Activated CD4-positive, alpha-beta T cell treated with anti-CD3 and anti-CD28 coated beads, Interleukin-10, Interleukin-2, amounts not matched to agents 100 ng/mL and 50 ng/mL, durations not matched to agents 16 hours and 8 hours (primary cell): ENCODE measurements around the gene SMAP2.
"Not testable (repeated sequence)": the region's sequence is repeated elsewhere in the genome, so short reads cannot be mapped to it uniquely, and the experiment has no call there.

ENCODE experiments used
- DNase-seq: peaks from one replicate; pipeline ENCODE4 v3.0.0-alpha.2; 2020

SMAP2 gene

DNA sequence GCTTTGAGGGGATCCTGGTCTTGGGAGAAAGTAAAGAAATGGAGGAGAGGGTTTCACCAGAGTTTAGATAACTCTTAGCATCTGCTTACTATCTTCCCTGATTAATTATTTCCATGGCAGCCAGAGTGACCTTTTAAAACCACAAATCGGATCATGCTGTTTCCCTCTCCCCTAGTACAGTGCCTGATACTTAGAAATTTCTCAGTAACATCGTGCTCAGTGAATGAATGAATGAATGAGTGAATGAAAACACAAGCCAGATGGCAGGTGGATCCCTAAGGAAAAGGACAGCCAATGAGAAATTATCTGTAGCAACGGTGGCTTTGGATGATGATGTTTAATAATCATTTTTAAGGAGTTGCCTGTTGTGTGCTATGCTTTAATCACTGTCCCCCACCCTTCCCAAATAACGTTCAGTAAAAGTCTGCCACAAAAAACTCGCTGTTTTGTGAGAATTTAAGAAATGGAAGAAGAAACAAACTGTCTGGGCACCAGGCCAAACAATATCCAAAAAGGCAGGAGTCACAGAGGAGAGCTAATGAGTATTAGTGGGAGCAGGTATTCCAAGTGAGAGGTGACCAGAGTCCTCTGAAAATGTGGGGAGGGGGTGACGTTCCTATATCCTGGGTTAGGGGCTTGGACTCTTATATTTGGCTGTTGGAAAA lies 737 bp upstream of the SMAP2 start:
- no peak for DNase-seq

DNA sequence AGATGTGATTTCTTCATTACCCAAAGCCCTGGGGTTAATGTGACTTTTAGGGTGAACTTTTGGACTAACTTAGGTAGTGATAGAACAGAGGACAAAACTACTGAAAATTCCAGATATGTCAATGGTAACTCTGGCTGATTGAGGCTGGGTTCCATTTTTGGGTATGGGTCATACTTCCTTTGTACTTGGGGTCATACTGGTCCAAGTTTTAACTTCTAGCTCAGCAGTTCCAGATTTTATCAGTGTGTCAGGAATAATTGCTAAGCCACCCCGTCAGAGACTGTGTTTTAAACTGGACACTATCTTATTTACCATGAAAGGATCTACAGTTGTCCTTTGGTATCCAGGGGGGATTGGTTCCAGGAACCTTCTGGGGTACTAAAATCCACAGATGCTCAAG lies 4.0 kb downstream of the SMAP2 start:
- no peak for DNase-seq

DNA sequence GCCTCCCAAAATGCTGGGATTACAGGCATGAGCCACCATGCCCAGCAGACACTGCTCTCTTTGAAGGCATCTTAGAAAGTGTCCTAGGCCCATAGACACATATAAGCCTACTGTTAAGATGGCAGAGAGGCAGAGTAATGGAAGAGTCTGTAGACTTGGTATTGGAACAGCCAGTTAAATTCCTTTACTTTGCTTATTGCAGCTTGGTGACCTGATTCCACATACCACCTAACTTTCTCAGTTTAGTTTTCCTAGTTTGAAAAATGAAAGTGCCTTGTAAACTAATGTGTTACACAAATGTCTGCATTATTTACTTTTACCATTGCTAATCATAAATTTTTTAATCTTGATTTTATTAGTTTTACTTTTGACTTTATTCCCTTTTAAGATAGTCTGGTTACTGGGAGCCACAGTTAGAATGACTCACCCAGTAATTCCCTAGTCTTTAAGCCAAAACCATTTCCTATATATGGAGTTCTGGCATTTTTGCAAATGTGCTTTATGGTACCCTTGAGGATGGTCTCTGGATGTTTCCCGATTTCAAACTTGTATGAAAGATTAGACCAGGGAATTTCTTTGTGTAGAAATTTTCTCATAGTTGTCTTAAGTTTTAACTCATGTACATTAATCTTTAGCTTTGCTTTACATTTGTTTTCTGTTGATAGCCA lies 6.4 kb downstream of the SMAP2 start:
- DNase-seq: no peak

DNA sequence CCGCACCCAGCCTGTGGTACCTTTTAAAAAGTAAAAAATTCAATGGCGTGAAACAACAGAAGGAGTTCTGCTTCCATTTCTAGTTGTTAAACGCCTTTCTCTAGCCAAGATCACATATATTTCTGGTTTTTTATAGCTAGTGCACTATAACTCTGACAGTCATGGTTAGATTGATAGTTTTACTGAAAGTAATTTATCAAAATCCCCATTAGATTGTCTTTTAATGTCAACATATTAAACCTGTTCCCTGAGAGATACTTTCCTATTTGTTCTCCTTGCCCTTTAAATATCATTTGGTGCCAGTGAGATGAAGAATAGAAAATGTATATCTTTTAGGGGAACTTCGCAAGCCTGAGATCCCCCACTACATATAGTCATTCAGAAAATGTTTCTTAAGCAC lies 7.3 kb downstream of the SMAP2 start:
- peak; percentile 26 for DNase-seq

DNA sequence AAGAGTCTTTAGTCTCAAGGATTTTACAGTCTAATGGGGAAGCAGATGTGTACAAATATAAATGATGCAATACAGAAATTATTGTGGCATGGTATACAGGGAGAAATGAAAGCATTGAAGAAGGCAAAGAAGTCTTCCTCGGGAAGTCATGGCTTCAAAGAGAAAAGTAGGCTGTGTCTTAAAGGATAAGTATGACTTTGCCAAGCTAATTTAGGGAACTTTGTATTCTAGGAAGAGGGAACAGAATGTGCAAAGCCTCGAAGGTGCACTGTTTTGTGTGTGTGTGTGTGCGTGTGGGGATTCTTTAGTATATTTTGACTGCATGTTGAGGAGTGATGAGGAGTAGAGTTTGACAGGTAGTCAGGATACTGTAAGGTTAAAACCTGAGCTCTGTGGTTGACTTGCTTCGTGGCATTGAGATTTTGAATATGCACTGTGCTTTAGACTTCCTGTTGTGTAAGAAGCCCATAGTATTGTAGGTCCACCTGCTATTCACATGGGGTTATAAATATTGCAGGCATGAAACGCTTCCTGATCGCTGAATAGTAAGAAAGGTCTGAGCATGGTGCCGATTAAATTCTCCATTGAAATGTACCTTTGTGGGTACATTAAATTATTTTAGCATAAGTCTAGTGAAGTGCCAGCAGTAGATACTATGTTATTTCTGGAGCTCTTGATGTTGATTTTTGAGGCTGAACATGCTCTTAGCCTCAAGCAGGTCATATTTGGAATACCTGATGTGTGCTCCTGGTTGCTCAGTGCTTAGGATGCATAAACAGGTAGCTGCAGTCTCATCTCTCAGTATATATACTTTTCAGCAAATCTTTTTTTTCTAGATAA lies 8.0 kb downstream of the SMAP2 start:
- peak; percentile 74 for DNase-seq

DNA sequence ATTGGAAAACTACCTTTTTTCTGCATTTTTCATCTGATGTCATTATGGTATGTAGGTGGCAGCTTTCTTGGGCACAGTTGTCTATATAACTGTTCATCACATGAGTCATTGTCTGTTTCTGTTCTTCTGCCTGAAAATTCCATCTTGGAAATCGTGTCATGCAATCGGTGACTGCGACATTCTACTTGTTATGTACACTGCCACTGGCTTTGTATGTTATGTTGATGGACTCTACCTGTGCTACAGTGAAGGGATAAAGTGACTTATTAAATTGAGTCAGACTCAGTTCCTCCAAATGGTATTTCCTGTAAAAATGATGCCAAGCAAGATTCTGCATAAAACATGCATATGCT lies 8.6 kb downstream of the SMAP2 start:
- peak; percentile 28 for DNase-seq

DNA sequence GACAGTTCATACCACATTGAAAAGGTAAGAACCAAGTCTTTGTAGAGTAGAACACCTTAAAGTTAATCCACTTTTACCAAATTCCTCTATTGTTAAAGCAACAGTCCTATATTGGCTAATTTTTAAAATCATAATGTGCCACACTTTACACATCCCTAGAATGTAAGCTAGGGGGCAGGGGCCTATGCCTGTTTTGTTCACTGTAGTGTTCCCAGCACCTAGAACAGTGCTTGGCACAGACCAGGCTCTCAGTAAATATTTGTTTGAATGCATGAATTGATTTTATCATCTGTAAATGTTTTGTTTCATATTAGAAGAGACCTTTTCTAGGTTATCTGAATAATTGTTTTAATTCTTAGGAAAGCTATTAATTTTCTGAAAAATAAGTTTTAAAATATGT lies 9.1 kb downstream of the SMAP2 start:
- DNase-seq: peak; percentile 30

DNA sequence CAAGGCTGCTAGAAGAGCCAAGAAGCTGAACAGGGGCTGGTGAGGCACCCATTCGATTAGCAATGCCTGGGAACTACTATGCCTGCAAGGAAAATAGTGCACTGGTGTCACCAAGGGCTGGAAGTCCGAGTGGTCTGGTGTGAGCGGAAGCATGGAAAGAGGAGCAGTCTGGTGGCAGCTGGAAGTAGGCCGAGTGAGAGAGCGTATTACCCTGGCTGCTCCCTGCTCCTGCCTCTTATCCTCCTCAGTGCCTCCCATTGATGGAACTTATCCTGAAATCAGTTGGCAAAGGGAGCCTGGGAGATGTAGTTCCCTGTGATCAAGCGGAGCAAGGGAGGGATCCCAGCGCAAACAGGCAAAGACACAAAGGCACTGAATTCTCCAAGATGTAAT lies 9.6 kb downstream of the SMAP2 start:
- no peak for DNase-seq

DNA sequence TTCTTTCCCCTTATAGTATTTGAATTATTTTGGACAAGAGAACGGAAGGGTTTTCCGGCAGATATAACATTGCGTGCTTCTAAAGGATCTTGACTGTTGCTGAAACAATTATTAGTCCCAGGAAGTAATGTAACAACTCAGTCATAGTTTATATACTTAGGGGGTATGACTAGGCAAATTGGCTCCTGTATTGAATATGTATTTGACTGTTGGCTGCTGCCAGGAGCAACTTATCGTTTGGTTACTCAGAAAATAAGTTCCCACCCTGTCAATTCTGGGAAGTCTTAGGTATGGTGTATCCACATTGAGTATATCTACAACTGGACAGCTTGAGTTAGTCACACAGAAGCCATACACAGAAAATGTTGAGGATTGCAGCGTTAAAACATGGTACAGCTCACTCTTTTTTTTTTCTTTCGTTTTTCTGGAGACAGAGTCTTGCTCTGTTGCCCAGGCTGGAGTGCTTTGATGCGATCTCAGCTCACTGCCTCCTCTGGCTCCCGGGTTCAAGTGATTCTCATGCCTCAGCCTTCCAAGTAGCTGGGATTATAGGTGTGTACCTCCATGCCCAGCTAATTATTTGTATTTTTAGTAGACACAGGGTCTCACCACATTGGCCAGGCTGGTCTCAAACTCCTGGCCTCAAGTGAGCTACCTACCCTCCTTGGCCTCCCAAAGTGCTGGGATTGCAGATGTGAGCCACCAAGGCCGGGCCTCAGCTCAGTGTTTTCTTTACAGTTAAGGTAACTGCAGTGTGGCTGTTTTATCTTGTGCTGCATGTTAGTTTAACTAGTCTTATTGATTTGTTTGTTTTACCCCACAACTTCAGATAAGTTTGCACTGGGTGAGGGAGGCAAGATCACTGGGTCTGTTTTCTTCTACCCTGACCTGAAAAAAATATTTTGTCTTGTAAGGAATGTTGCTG lies 10.2 kb downstream of the SMAP2 start:
- peak; percentile 89 for DNase-seq

DNA sequence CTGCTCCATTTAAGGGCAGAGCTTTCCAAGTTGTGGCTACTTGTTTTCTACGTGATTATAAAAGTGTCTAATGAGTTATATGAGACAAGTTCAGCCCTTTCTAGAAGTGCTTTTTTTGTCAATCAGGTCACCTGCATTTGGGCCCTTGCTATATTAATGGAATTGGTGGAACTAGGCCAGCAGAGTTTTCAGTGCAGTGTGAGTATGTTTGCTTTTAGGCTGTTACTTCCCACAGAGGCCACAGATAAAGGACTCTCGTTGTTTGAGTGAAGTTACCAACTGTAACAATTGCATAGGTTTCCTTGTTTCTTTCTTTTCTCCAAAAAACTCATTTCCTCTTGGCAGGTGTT lies 10.9 kb downstream of the SMAP2 start:
- DNase-seq: peak; percentile 50

DNA sequence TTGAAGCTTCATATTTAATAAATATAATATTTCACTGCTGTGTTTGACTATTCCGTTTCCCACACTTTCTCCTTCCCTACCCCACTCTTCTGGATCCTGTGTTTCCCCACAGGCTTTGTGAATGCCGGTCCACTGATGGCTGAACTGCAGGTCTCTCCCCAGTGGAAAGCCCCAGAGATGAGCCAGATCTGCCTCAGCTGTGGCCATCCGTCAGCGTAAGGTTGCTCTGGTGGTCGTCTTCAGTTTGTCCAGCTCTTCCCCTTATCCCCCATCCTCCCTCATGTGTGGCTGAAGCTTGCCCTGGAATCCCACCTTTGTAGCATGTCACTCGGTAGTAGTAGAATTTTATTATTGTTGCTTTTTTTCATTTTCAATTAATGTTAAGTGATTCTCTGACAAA lies 11.4 kb downstream of the SMAP2 start:
- peak; percentile 41 for DNase-seq

DNA sequence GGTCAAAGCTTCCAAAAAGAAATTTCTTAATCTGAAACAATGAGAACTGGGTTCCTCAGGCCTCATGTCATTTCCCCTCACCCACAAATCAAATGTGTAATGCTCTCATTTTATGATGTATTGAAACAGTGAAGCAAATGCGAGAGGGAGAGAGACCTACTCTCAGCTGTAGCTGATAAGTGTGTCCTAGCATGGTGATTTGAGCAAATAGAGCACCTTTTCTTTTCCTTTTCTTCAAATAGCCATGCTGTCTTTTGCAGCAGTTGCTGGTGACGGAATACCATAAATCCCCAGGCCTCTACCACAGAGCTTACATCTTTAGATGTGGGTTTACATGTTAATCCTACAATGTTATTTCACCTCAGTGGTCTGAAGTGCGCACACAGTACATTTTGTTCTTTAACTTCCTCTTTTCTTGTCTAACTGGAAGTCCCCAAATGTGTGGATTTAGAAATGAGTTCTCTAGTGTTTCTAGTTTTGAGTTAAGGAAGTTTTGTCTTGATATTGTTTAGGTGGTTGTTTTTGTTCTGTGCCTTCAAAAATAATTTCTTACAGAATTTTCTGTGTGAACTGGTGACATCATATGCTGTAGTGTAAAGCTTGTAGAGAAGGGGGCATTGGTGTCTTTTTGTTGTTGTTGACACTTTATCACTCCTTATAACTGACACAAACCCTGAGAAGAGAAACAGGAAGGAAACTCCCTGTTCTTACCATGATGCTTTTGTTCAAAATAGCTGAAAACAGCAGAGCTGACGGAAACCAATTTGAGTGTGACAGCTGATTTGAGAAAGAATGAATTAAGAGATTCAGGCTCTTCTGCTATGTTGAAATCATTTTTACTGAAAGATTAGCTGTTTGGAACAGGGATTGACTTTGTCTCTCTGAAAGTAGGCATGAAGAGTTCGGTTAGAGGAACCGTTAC lies 12.2 kb downstream of the SMAP2 start:
- peak; percentile 90 for DNase-seq

DNA sequence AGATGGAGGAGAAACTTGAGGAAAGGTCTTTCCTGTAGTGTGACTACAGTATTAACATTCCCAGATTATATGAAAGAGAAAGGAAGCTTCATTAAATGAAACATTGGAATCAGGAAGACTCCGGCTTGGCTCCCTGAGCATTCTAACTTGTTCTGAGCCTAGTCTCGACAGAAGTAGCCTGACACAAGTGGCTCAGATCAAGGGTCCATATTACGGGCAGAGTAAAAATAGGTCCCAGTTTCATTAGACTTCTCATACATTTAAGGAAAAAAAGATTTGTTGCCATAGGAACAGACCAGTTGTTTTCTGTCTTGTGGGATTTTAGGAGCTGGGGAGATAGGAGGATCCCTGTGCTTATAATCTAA lies 12.8 kb downstream of the SMAP2 start:
- DNase-seq: no peak

DNA sequence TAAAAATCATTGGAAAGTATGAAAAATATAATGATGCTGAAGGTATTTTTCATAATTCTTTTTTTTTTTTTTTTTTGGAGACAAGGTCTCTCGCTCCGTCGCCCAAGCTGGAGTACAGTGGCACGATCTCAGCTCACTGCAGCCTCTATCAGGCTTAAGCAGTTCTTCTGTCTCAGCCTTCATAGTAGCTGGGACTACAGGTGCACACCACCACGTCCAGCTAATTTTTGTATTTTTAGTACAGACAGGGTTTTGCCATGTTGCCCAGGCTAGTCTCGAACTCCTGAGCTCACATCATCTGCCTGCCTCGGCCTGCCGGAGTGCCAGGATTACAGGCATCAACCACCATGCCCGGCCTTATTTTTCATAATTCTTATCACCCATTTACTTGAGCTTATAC lies 13.3 kb downstream of the SMAP2 start:
- no peak for DNase-seq

DNA sequence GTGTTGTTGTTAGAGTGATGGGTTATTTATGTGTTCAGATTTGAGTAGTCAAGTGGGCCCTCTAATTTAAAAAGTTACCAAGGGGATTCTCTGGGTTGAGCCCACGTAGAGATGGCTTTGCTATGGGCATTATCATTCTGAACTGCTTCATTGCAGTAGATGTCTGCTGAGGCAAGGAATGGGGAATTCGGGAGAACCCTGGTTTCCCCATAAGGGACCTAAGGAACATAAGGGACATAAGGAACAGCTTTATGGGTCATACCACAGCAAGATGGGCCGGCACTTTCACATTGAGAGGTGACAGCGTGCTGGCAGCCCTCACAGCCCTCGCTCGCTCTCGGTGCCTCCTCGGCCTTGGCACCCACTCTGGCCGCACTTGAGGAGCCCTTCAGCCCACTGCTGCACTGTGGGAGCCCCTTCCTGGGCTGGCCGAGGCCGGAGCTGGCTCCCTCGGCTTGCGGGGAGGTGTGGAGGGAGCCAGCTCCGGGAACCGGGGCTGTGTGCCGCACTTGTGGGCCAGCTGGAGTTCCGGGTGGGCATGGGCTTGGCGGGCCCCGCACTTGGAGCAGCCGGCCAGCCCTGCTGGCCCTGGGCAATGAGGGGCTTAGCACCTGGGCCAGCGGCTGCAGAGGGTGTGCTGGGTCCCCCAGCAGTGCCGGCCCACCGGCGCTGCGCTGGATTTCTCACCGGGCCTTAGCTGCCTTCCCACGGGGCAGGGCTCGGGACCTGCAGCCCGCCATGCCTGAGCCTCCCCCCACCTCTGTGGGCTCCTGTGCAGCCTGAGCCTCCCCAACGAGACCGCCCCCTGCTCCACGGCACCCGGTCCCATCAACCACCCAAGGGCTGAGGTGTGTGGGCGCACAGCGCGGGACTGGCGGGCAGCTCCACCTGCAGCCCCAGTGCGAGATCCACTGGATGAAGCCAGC lies 14.1 kb downstream of the SMAP2 start:
- DNase-seq: not testable (repeated sequence)

DNA sequence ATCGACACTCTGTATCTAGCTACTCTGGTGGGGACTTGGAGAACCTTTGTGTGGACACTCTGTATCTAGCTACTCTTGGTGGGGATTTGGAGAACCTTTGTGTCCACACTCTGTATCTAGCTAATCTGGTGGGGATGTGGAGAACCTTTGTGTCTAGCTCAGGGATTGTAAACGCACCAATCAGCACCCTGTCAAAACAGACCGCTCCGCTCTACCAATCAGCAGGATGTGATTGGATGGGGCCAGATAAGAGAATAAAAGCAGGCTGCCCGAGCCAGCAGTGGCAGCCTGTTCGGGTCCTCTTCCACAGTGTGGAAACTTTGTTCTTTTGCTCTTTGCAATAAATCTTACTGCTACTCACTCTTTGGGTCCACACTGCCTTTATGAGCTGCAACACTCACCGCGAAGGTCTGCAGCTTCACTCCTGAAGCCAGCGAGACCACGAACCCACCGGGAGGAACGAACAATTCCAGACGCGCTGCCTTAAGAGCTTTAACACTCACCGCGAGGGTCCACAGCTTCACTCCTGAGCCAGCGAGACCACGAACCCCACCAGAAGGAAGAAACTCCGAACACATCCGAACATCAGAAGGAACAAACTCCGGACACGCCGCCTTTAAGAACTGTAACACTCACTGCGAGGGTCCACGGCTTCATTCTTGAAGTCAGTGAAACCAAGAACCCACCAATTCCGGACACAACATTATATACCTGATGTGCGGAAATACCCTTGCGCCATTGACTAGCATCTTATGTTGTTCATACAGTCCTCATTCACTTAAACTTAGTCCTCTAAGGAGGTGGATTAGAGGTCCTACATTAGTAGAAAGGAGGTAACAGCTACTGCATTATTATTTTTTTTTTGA lies 15.2 kb downstream of the SMAP2 start:
- peak; percentile 50 for DNase-seq

DNA sequence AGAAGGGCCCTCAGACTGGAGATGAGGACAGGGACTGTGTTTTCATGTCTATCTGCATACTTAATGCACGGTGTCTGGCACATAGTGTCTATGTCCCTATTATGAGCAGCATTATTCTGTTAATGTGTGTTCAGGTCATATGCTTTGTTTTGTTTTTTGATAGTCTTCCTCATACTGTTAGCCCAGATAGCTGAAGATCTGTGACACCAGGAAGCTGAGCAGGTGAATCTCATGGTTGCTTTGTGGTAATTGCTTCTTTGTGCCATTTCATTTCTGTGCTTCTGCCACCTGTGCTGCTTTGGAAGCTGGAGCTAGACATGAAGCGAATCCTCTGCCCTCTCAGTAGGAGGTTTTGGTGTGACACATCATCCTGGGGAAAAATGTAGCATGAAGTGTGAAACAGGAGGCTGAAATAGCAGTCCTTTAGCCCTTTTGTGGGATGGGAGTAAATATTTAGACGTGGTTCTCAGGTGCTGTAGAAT lies 15.8 kb downstream of the SMAP2 start:
- DNase-seq: peak; percentile 60

DNA sequence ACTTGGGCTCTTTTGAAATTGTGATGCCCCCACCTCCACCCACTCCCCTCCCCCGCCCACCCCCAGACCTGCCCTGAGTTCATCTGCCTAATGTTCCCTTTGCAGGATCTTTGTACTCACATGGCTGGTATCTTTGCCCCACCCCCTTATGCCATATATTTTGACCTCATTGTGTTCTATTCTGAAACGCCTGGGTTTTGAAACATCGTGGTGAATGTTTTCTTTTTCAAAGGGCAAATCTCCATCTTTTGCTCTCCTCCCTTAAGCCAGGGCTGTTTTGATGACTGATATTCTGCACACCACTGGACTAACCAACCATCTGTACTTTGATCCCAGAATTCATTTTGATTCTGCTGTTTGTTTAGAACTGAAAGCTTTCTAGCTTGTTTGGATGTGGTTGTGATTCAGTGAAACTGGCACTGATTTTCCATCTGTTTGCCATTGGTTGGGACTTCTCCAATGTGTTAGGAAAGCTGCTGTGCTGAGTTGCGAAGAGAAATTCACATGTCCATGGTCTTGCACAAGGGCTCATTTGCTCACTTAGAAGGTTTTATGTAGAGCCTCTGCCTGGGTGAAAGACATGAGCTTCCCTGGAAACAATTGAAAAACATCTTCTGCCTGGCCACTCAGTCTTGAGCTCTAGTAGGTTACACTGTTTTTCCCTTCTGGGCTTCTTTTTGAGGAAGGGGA lies 16.5 kb downstream of the SMAP2 start:
- DNase-seq: peak; percentile 30

DNA sequence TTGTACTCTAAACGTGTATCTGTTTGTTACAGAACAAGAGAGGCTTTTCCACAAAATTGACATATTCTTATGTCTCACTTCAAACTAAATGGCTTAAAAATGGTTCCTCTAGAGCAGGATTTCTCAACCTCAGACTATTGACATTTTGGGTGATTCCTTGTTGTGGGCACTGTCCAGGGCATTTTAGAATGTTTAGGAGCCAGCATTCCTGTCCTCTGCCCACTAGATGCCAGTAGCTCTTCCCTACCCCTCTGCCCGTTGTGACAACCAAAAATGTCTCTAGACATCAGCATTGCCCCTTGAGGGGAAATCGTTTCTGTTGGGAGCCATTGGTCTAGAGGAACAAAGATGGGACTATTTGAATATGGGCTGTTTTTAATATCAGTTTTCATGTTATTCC lies 17.3 kb downstream of the SMAP2 start:
- DNase-seq: no peak
